CD14-positive monocyte (primary cell): ENCODE data around the gene VWA5B1. TPM values are rescaled to one million over a fixed set of nuclear protein-coding genes. Genes with fewer than 3 reads are reported as not detected.

Experiments
- DNase-seq, 3 donors: peaks; one replicate each; pipeline ENCODE4 v3.0.0-alpha.2; 2011 to 2022
- H2AFZ ChIP-seq: 2 replicates; pipeline ENCODE4 v1.6.0; 2012; ENCODE audit warnings: mild to moderate bottlenecking, low read depth, low read length, inconsistent platforms; ENCODE audit not compliant: insufficient read depth, poor library complexity, severe bottlenecking
- H3K27ac ChIP-seq, 2 donors: 1 replicate in 1 of 2; 2 replicates in 1 of 2; pipeline ENCODE4 v1.5.1; 2012 to 2013; ENCODE audit warnings: low read length in 2 of 2, control low read depth in 1 of 2, inconsistent platforms in 1 of 2, low read depth in 1 of 2, mild to moderate bottlenecking in 1 of 2
- H3K27me3 ChIP-seq, 2 donors: one replicate each; pipeline versions ENCODE4 v1.6.0 to v1.6.1; 2011 to 2013; ENCODE audit warnings: low read length in 2 of 2; ENCODE audit not compliant: control insufficient read depth in 2 of 2, insufficient read depth in 2 of 2
- H3K36me3 ChIP-seq, 2 donors: replicated peaks in 1 of 2; 1 replicate in 1 of 2; 2 replicates in 1 of 2; pipeline versions ENCODE4 v1.5.1 to v1.6.1; 2012 to 2013; ENCODE audit warnings: low read length in 2 of 2, control low read depth in 1 of 2, inconsistent platforms in 1 of 2, mild to moderate bottlenecking in 1 of 2; ENCODE audit not compliant: insufficient read depth in 2 of 2, control insufficient read depth in 1 of 2
- H3K4me1 ChIP-seq, 2 donors: 1 replicate in 1 of 2; 2 replicates in 1 of 2; pipeline versions ENCODE4 v1.5.1 to v1.6.1; 2012 to 2013; ENCODE audit warnings: low read length in 2 of 2, control low read depth in 1 of 2, inconsistent platforms in 1 of 2, mild to moderate bottlenecking in 1 of 2, moderate library complexity in 1 of 2; ENCODE audit not compliant: insufficient read depth in 2 of 2, control insufficient read depth in 1 of 2
- H3K4me2 ChIP-seq: replicated peaks from 2 replicates; pipeline ENCODE3; 2012; ENCODE audit warnings: low read length, moderate library complexity, mild to moderate bottlenecking; ENCODE audit not compliant: poor library complexity, severe bottlenecking; ENCODE audit errors: extremely low read depth
- H3K4me3 ChIP-seq, 3 experiments: fragments of 200-600 bp in 1 of 3; sonication (generic) in 1 of 3; replicated peaks in 1 of 3; 1 replicate in 2 of 3; 2 replicates in 1 of 3; pipeline ENCODE4 v1.5.1; 2011 to 2013; ENCODE audit warnings: low read length in 3 of 3, mild to moderate bottlenecking in 3 of 3, control low read depth in 2 of 3, low read depth in 2 of 3, inconsistent platforms in 1 of 3, moderate library complexity in 1 of 3
- H3K79me2 ChIP-seq: 2 replicates; pipeline ENCODE4 v1.6.0; 2012; ENCODE audit warnings: mild to moderate bottlenecking, control low read depth, inconsistent platforms, low read length, moderate library complexity; ENCODE audit not compliant: insufficient read depth
- H3K9ac ChIP-seq: 2 replicates; pipeline ENCODE4 v1.6.0; 2017; ENCODE audit warnings: low read length, mild to moderate bottlenecking; ENCODE audit not compliant: insufficient read depth, poor library complexity, severe bottlenecking
- H3K9me3 ChIP-seq, 2 donors: replicated peaks in 1 of 2; 1 replicate in 1 of 2; 2 replicates in 1 of 2; pipeline versions ENCODE4 v1.5.1 to v1.6.1; 2012 to 2013; ENCODE audit warnings: low read length in 2 of 2, control low read depth in 1 of 2; ENCODE audit not compliant: control insufficient read depth in 1 of 2, insufficient read depth in 1 of 2
- H4K20me1 ChIP-seq: 2 replicates; pipeline ENCODE4 v1.6.0; 2012; ENCODE audit warnings: mild to moderate bottlenecking, low read length, control low read depth, moderate library complexity; ENCODE audit not compliant: insufficient read depth
- H3K27ac Mint-ChIP-seq, 7 donors: one replicate each; pipeline ENCODE4 v1.8.0; 2020; ENCODE audit warnings: mild to moderate bottlenecking in 7 of 7, mixed read lengths in 7 of 7, moderate library complexity in 6 of 7, inconsistent platforms in 2 of 7
- H3K27me3 Mint-ChIP-seq, 3 donors: one replicate each; pipeline ENCODE4 v1.8.0; 2021 to 2022; ENCODE audit warnings: low read depth in 3 of 3, mild to moderate bottlenecking in 3 of 3, mixed read lengths in 3 of 3, moderate library complexity in 3 of 3, inconsistent platforms in 1 of 3
- H3K36me3 Mint-ChIP-seq, 2 donors: one replicate each; pipeline ENCODE4 v1.8.0; 2020; ENCODE audit warnings: mixed read lengths in 2 of 2, inconsistent platforms in 1 of 2, mild to moderate bottlenecking in 1 of 2
- H3K4me1 Mint-ChIP-seq: one replicate; pipeline ENCODE4 v1.8.0; 2020; ENCODE audit warnings: mild to moderate bottlenecking, mixed read lengths
- H3K4me3 Mint-ChIP-seq, 2 donors: one replicate each; pipeline ENCODE4 v1.8.0; 2020; ENCODE audit warnings: mild to moderate bottlenecking in 2 of 2, mixed read lengths in 2 of 2, moderate library complexity in 1 of 2
- H3K9me3 Mint-ChIP-seq, 7 donors: one replicate each; pipeline ENCODE4 v1.8.0; 2020 to 2022; ENCODE audit warnings: mixed read lengths in 7 of 7, mild to moderate bottlenecking in 6 of 7, moderate library complexity in 6 of 7, inconsistent platforms in 2 of 7
- WGBS: methylation state at CpG from one replicate; pipeline ENCODE4 v1.1.5; 2013; ENCODE audit warnings: missing lambda C conversion rate; ENCODE audit not compliant: insufficient coverage; 5-methylcytosine and 5-hydroxymethylcytosine counted together
- intact Hi-C, 2 donors: fragments of 100-400 bp; cut with micrococcal nuclease; formaldehyde crosslinking; loops; one replicate each; pipeline versions ENCODE4 v1.15.0 to v1.15.1; 2023
- polyA plus RNA-seq, 3 donors: library from polyadenylated mRNA; depleted of rRNA in 1 of 3; unstranded in 2 of 3; stranded (reverse) in 1 of 3; fragments of 300-500 nt in 2 of 3; fragments of >200 nt in 1 of 3; fragmentation: Illumina TruSeq in 2 of 3; gene quantifications; 1 replicate in 2 of 3; 2 replicates in 1 of 3; pipeline ENCODE4 v1.2.3, GENCODE V29; 2012 to 2021
- TF ChIP-seq, protein P1 (sequence below): fragments of 200-600 bp; IDR thresholded peaks from one replicate; pipeline ENCODE4 v1.8.0; 2022; ENCODE audit warnings: antibody characterized with exemption, mild to moderate bottlenecking

Gene VWA5B1
- polyA plus RNA-seq, 3 donors = not detected

DNA sequence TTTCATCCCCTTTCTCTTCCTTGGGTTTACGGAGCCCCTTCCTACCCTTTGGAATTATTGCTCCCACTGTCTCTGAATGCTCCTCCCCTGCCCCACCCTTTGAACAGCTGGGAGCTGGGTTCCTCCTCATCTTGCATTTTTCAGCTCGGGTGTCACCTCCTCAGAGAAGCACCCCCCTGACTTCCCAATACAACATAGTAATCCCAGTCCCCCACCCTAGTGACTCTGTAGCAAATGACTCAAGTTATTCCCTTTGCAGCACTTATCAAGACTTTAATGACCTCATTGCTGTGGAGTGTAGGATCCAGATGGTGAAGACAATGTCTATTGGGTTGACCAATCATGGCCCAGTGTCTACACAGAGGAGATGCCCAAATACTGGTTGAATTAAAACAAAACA is 8.9 kb upstream of the VWA5B1 start:
- no peak for DNase-seq

DNA sequence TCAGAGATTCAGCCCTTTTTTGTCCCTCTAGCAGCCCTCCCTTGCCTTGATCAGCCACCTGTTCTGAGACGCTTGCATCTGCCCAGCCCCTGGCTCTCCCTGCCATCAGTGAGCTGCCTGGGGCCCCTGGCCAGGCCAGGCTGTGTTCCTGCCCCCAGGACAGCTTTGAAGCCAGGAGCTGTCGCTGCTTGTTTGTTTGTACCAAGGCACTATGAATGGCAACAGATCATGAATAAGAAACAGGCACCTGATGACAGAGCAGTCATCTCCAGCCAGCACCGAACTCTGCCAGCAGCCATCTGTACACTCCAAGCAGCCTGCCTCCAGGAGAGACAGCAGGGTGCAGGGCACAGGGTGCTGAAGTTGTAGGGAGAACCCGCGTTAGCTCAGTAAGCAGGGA is 8.1 kb upstream of the VWA5B1 start:
- no peak overlapping the region for H3K4me2 ChIP-seq
- no peak overlapping the region for H2AFZ ChIP-seq
- no peaks in the 10 kb centered on the region for H3K4me1 ChIP-seq
- H3K36me3 ChIP-seq = no peaks in the 10 kb centered on the region
- H3K9ac ChIP-seq = no peak overlapping the region
- intact Hi-C loops = no loop called here
- Mint-ChIP-seq H3K4me3 (no peak overlapping the region), H3K27me3 (peaks cover 6 to 15% (median 9%) of the 10 kb centered on the region in 3 donors), H3K36me3 (no peaks in the 10 kb centered on the region), H3K4me1 (no peaks in the 10 kb centered on the region), H3K27ac (no peak overlapping the region), H3K9me3 (peaks cover 0 to 5% (median 0%) of the 10 kb centered on the region in 7 donors)
- H3K27ac ChIP-seq = no peak overlapping the region
- TF ChIP-seq, protein P1, sequence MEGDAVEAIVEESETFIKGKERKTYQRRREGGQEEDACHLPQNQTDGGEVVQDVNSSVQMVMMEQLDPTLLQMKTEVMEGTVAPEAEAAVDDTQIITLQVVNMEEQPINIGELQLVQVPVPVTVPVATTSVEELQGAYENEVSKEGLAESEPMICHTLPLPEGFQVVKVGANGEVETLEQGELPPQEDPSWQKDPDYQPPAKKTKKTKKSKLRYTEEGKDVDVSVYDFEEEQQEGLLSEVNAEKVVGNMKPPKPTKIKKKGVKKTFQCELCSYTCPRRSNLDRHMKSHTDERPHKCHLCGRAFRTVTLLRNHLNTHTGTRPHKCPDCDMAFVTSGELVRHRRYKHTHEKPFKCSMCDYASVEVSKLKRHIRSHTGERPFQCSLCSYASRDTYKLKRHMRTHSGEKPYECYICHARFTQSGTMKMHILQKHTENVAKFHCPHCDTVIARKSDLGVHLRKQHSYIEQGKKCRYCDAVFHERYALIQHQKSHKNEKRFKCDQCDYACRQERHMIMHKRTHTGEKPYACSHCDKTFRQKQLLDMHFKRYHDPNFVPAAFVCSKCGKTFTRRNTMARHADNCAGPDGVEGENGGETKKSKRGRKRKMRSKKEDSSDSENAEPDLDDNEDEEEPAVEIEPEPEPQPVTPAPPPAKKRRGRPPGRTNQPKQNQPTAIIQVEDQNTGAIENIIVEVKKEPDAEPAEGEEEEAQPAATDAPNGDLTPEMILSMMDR = no peak
- 84% methylated on average over 4 of the region's 5 CpGs for WGBS
- H3K79me2 ChIP-seq = no peaks in the 10 kb centered on the region
- no peak overlapping the region for H3K4me3 ChIP-seq
- H3K9me3 ChIP-seq = no peaks in the 10 kb centered on the region
- no peaks in the 10 kb centered on the region for H3K27me3 ChIP-seq
- no peaks in the 10 kb centered on the region for H4K20me1 ChIP-seq
- DNase-seq = no peak

More for the DNA sequence above, 8.9 kb upstream of the VWA5B1 start:
- Mint-ChIP-seq H3K27ac (no peak overlapping the region), H3K36me3 (no peaks in the 10 kb centered on the region), H3K4me3 (no peak overlapping the region), H3K27me3 (peaks cover 6 to 15% (median 9%) of the 10 kb centered on the region in 3 donors), H3K4me1 (no peaks in the 10 kb centered on the region), H3K9me3 (peaks cover 0 to 5% (median 0%) of the 10 kb centered on the region in 7 donors)
- H4K20me1 ChIP-seq = no peaks in the 10 kb centered on the region
- intact Hi-C loops = no loop called here
- no peak overlapping the region for H3K4me2 ChIP-seq
- no peak overlapping the region for H3K4me3 ChIP-seq
- H3K36me3 ChIP-seq = no peaks in the 10 kb centered on the region
- H3K27me3 ChIP-seq = no peaks in the 10 kb centered on the region
- no peak overlapping the region for H3K27ac ChIP-seq
- 90% methylated on average over 1 of the region's 2 CpGs for WGBS
- no peaks in the 10 kb centered on the region for H3K4me1 ChIP-seq
- H3K79me2 ChIP-seq = no peaks in the 10 kb centered on the region
- TF ChIP-seq, protein P1 = no peak
- no peaks in the 10 kb centered on the region for H3K9me3 ChIP-seq
- no peak overlapping the region for H3K9ac ChIP-seq
- H2AFZ ChIP-seq = no peak overlapping the region
